MM.1S (cell line): Measurements from ENCODE around the gene OR52B6.

Experiments used
- EZH2 ChIP-seq: fragments of 300-600 bp; sonication (generic); optimal IDR thresholded peaks from 2 replicates; pipeline ENCODE3; 2017; ENCODE audit warnings: low read depth, mild to moderate bottlenecking, antibody characterized with exemption, low read length, mixed read lengths
- EZH2phosphoT487 ChIP-seq: fragments of 300-600 bp; sonication (generic); IDR thresholded peaks from 2 replicates; pipeline ENCODE4 v1.6.1; 2018; ENCODE audit warnings: antibody characterized with exemption, low read length
- TF ChIP-seq, protein P1 (sequence below): fragments of 300-600 bp; sonication (generic); IDR thresholded peaks from 2 replicates; pipeline ENCODE4 v1.5.1; 2016; ENCODE audit warnings: antibody characterized with exemption, low read length, mixed read lengths

DNA sequence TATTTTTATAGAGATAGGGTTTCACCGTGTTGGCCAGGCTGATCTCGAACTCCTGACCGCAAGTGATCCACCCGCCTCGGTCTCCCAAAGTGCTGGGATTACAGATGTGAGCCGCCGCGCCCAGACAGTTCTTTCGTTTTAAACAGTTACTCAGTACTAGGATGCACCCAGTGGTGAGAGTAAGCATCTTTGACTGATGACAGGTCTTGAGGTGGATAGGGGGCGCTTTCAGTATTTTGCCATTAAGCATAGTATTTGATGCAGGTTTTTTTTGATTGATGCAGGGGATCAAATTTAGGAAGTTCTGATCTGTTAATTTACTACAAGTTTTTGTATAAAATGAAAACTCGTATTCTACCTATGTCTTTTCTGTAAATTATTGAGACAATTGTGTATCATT lies 30.9 kb downstream of the OR52B6 start:
- TF ChIP-seq, protein P1, sequence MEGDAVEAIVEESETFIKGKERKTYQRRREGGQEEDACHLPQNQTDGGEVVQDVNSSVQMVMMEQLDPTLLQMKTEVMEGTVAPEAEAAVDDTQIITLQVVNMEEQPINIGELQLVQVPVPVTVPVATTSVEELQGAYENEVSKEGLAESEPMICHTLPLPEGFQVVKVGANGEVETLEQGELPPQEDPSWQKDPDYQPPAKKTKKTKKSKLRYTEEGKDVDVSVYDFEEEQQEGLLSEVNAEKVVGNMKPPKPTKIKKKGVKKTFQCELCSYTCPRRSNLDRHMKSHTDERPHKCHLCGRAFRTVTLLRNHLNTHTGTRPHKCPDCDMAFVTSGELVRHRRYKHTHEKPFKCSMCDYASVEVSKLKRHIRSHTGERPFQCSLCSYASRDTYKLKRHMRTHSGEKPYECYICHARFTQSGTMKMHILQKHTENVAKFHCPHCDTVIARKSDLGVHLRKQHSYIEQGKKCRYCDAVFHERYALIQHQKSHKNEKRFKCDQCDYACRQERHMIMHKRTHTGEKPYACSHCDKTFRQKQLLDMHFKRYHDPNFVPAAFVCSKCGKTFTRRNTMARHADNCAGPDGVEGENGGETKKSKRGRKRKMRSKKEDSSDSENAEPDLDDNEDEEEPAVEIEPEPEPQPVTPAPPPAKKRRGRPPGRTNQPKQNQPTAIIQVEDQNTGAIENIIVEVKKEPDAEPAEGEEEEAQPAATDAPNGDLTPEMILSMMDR: no peak
- TF ChIP-seq EZH2 (no peak), EZH2phosphoT487 (no peak)
